Measurements from ENCODE around the gene XRCC3. TPM values are rescaled to one million over a fixed set of nuclear protein-coding genes. Genes with fewer than 3 reads are reported as not detected.

Gene XRCC3
- total RNA-seq, 1 experiment from 2014 or later = 31.5 TPM

DNA sequence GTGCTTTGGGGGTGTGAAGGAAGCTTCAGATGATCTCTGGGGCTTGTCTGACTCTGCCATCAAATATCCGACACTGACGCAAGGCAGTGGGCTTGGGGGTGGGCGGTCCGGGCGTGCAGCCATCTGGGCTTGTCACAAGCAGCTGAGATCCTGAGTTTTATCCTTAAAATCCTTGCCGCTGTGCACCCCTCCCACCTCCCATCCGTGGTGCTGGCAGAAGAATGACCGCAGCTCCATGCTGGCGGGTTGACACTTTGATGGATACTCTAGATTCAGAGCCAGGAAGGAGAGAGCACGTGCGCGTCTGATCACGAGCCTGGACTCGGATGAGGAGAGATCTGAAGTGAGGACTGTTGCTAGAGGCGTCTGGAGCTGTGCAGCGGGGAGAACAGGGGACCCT lies 3.3 kb upstream of the XRCC3 start:
- DNase-seq = no peak
- Histone ChIP-seq H3K36me3 (no peaks in the 10 kb centered on the region), H3K27me3 (no peaks in the 10 kb centered on the region), H3K9me3 (no peaks in the 10 kb centered on the region), H3K4me3 (no peak overlapping the region)

DNA sequence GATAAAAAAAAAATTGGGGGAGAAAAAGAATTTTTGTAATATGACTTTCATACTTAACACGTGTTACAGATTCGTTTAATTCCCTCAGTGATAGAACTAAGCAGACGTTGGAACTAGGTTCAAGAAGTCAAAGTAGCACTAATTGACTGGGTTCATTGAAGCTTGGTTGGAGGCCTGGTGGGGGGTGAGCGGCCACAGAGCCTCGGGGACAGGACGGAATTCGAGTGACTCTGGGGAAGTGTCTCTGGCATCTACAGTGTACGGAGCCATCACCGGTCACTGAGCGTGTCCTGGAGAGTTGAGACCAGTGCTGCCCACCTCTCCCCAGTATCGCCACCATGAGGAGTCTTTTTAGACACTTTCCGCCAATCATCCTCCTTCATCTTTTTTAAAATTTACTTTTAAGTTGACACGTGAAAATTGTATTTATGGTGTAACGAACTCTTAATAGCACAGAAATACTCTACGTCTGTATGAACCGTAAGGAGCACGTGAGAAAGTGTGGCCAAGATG lies 1.7 kb upstream of the XRCC3 start:
- Histone ChIP-seq H3K27me3 (no peaks in the 10 kb centered on the region), H3K9me3 (no peaks in the 10 kb centered on the region), H3K4me3 (peak overlapping the region; percentile 62), H3K36me3 (no peaks in the 10 kb centered on the region)
- no peak for DNase-seq

DNA sequence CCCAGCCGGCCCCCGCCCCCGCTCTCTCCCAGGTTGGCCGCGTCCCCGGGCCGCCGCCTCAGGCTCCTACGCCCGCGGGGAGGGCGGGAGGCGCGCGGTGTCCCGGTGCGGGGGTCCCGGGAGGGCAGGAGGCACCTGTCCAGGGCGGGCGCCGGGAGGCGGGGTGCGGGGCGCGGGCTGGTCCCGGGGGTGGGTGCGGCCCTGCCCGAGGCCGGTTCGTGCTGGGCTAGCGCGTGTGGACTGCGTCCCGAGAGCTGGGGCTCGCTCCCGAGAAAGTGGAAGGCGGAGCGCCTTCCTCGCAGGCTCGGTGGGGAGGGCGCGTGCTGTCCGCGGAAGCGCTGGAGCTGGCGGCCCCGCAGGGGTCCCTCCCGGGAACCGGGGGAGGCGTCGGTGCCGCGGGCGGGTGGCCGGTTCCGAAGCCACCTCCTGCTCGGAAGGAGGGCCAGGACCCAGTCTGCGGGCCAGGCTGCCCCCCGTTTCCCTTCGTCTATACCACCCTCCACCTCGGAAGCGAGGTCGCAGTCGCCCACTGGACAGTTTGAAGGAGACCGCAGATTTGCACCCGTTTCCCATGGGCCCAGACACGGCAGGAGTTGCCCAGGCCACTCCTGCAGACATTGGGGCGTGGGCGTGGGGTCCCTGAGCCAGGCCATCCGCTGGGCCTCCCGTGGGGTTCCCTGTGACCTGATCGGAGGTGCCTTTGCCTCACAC lies 995 bp upstream of the XRCC3 start:
- H3K36me3 ChIP-seq = no peaks in the 10 kb centered on the region
- no peaks in the 10 kb centered on the region for H3K9me3 ChIP-seq
- no peaks in the 10 kb centered on the region for H3K27me3 ChIP-seq
- DNase-seq = no peak
- peak overlapping the region; percentile 62 for H3K4me3 ChIP-seq

DNA sequence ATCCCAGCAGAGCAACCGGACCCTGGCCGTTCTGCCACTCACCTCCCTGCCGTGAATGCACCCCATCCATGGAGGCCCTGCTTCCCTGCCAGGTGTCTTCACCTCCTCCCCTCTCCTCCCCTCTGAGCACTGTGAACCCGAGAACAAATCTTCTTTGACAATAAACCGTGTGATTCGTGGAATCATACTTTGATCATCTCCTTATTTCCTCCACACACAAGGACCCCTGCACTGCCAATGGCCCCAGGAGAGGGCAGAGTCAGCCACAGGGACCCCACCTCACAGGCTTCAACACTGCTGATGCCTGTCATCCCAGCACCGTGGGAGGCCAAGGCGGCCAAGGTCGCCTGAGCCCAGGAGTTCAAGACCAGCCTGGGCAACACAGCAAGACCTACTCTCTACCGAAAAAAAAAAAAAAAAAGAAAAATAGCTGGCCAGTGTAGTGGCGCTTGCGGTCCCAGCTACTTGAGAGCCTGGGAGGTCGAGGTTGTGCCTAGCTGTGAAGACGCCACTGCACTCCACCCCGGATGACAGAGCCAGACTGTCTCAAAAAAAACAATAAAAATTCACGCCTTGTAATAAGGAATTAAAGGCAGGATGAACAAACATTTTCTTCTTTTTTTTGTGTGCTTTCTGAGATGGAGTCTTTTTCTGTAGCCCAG lies 1.1 kb downstream of the XRCC3 start:
- peak overlapping the region; percentile 64 for H3K4me3 ChIP-seq
- no peak for DNase-seq
- no peaks in the 10 kb centered on the region for H3K9me3 ChIP-seq
- H3K36me3 ChIP-seq = no peaks in the 10 kb centered on the region
- no peaks in the 10 kb centered on the region for H3K27me3 ChIP-seq

DNA sequence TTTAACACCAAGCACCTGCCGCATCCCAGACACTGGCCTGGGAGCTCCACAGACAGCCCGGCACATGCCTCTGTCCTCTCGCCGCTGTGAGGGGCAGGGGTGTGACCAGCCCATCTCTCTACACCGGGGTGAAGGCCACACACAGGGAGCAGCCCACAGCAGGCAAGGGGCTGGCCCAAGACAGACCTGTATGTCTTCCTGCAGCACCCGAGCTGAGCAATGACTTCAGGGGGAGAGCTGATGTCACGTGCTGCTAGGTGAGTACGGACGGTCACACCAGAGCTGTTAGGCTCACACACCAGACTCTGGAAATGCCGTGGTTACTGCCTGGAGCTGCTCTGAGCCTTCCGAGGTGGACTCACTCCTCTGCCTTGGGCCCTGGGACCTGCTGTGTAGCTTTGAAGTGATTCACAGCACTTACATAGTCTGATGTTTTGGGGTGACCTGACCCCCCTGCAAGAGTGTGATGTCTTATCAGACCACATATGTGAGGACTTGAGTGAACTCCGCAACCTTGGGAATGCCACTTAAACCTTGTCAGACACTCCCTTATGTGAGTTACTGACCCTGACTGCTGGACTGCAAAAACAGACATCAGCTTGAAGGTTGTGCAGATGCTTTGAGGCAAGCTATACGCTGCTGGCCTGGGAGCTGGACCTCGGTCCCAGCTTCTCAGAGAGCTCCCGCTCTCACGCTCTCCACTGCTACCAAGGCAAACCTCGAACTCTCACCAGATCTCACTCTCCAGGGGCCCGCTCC lies 1.8 kb downstream of the XRCC3 start:
- DNase-seq = no peak
- Histone ChIP-seq H3K4me3 (peak overlapping the region; percentile 64), H3K27me3 (no peaks in the 10 kb centered on the region), H3K9me3 (no peaks in the 10 kb centered on the region), H3K36me3 (no peaks in the 10 kb centered on the region)

DNA sequence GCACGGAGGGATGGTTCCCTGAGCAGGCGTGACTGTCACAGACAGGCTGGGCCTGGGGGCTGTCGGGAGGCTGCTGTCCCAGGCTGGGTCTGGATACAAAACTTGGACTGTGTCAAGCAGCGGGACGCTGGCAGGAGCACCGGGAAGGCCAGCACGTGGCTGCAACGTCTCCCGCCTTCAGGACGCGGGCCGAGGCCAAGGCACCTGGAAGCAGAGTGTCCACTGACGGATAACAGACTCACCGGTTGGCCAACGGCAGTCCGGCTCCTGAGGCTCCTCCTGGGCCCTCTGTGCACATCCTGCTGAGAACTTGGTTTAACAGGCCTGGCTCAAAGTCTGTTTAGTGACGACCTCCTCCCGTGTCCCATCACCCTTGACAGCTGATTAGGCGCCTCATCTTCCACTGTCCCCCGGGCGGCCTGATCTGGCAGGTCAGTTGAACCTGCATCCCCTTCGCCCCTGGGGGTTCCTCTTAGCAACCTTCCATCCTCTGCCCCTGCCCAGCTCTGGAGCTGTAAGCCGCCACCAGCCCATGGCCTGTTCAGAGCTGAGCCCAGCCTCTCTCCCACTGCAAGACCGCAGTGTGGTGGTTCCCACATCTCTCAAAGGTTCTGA lies 2.5 kb downstream of the XRCC3 start:
- Histone ChIP-seq H3K9me3 (no peaks in the 10 kb centered on the region), H3K36me3 (no peaks in the 10 kb centered on the region), H3K4me3 (no peak overlapping the region), H3K27me3 (no peaks in the 10 kb centered on the region)
- no peak for DNase-seq

DNA sequence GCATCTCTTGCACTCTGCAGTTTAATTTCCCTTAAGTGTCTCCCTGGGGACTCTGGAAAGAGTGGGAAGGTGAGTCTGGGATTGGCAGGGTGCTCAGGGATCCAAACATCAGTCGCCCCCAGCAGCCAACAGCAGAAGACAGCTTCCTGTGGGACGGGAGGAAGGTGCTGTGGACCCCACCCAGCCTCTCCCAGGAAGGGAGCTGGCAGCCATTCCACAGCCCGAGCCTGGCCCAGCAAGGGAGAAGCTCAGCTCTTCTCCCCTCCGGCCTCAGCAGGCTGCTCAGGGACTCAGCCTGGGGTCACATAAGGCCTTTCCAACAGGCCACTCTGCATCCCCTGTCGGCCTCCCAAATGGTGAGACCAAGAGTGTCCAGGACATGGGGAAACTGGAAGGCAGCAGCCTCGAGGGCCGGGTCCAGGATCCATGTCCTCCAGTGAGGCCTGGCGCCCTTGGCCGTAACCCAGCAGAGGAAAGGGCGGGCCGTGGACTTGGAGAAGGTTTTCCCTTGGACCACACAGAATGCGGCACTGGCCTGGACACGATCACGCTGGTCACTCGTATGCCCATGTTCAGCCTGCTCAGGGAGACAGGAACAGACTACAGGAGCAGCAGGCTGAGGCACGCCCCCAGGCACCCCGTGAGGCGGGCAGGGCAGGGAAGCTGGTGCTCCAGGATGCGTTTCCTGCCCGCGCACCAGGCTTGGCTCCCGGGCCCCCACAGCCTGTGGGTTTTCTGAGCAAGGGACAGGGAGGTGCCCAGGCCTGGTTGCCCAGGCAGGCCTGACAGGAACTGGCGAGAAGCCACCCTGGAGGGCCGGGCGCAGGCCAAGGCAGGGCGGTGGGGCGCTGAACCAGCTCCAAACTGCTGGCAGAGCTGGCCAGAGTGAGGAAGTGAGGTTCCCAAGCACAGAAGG lies 3.5 kb downstream of the XRCC3 start:
- no peaks in the 10 kb centered on the region for H3K9me3 ChIP-seq
- H3K4me3 ChIP-seq = no peak overlapping the region
- no peaks in the 10 kb centered on the region for H3K27me3 ChIP-seq
- no peaks in the 10 kb centered on the region for H3K36me3 ChIP-seq
- DNase-seq = peak; percentile 95

DNA sequence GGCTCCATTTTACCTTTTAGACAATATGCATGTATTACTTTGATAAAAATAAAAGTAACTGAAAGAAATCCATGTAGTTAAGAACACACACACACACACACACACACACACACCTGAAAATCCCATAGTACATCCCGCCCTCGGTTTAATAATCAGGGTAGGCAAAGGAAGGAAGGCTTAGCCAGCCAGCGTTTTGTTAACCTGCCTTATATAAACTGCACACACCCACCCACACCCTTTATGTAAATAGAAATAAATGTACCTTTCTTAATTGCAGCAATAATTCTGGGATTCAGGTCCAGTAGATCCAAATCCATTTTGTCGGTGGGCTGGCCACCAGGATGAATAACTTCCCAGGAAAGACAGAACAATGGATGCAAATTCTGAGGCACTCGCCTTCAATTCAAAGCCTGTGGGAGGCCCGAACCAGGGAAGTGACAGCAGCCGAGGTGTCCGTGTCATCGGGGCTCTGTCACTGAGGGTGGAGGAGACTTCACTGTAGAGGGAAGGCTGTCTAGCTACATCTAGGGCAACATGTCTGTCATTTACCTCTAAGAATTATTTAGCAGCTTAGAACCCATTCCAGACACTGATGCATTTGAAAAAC lies 4.4 kb downstream of the XRCC3 start:
- H3K27me3 ChIP-seq = no peaks in the 10 kb centered on the region
- H3K9me3 ChIP-seq = no peaks in the 10 kb centered on the region
- DNase-seq = no peak
- H3K36me3 ChIP-seq = no peaks in the 10 kb centered on the region
- H3K4me3 ChIP-seq = no peak overlapping the region

DNA sequence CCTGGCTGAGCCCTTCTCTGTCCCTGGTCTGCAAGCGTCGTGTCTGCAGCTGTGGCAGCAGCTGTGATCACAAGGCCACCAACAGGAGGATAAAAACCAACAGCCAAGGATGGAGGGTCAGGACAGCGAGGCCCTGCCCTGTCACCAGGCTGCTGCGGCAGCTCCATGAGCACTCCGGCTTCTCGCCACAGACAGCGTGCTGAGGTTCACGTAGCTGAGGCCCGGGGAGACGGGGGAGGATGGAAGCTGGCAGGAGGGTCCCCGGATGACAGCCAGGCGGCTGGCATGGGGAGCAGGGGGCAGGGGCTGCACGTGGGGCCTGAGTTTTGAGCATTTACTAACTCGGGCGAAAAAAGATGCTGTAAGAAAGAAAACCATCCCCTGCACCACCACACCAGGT lies 5.4 kb downstream of the XRCC3 start:
- no peak for DNase-seq
- H3K36me3 ChIP-seq = no peaks in the 10 kb centered on the region; the same call in 1 of the 2 replicates
- H3K4me3 ChIP-seq = no peak overlapping the region
- H3K27me3 ChIP-seq = no peaks in the 10 kb centered on the region
- H3K9me3 ChIP-seq = no peaks in the 10 kb centered on the region

DNA sequence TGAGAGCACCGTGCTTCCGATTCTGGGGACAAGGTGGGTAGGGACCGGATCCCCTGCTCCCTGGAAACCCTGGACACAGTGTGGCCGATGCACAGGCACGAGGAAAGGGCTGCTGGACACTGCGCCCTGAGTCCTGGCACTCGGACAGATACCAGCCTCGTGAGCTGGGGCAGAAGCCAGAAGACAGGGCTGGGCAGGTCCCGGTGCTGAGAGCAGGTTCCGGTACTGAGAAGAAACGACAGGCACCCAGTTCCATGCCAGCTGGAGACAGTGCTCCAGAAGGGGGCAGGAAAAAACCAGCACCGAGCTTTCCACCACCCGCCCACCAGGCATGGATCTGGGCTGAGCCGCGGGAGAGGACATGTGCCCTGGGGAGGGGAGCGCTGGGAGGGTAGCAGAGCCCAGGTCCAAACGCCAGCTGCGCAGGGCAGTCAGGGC lies 6.5 kb downstream of the XRCC3 start:
- no peak for DNase-seq
- H3K36me3 ChIP-seq = no peaks in the 10 kb centered on the region; the same call in 1 of the 2 replicates
- H3K9me3 ChIP-seq = no peaks in the 10 kb centered on the region
- no peaks in the 10 kb centered on the region for H3K27me3 ChIP-seq
- no peak overlapping the region for H3K4me3 ChIP-seq

DNA sequence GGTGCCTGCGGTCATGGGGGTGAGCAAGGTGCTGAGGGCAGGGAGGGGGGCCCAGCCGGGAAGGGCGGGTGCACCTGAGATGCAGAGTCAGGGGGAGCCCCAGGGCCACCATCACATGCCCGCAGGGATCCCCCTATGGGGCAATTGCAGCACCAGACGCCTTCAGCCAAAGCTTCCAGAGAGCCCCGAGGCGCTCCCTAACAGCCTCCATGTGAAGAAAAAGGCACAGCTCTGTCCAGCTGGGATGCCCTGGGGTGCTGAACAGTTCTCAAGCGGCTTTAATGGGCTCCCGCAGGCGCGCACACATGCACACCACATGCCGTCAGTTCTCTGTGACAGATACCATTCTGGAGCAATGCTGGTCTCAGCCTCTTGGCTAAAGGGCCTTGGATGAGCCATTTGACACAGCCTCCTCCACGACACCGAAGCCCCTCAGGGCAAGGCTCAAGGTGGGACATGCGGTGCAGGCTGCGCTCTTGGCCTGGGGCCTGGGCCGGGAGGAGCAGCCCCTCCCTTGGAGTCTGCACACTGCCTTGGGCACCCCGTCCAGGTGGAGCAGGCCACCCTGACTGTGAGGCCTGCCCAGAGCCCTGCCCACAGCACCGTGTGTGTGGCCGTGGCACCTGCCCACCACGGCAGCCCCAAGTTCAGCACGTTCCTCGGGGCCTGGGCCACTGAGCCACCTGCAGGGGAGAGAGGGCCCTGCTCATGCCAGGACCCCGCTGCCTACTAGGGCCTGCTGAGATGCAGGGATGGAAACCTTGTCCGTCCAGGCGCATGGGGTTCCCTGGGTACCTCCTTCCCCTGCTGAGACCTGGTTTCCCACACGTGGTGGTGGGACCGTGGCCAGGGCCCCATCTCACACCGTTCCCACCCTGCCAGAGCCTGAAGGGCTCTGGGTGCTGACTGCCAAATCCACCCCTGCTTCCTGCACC lies 7.7 kb downstream of the XRCC3 start:
- Histone ChIP-seq H3K36me3 (peaks cover 2% of the 10 kb centered on the region; the same call in 1 of the 2 replicates), H3K27me3 (no peaks in the 10 kb centered on the region), H3K9me3 (no peaks in the 10 kb centered on the region), H3K4me3 (no peak overlapping the region)
- DNase-seq = no peak

DNA sequence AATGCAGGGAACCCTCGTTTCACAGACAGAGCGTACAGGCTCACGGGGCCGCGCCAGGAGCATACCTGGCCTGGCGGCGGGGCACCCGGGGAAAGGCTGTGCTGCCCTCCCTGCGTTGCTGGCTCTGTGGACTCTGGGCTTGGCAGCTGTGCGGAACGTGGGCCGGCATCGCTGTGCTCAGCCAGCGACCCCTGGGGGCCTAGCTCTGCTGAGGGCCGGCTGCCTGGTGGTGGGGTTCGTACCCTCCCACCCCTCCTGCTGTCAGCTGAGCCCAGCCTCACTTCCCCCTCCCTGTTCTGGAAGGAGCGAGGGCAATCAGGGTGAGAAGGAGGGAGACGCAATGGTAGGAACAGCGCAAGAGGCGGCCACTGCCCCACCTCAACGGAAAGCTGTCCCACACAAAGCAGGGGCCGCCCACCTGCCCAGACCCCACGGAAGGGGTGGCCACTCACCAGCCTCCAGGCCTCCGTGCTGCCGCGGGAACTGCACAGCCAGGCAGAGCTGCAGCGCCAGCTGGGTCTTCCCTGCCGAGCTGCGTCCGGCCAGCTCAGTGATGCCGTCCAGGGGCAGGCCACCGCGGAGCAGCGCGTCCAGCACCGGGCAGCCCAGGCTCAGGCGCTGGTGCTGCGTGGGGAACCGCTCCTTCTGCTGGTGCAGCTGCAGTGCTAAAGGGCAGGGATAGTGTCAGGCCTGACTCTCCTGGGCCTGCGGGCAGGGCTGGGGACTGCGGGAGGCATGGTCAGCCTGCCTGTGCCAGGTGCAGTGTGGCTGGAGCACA lies 8.5 kb downstream of the XRCC3 start:
- Histone ChIP-seq H3K27me3 (no peaks in the 10 kb centered on the region), H3K9me3 (no peaks in the 10 kb centered on the region), H3K4me3 (no peak overlapping the region), H3K36me3 (peaks cover 2% of the 10 kb centered on the region; the same call in 1 of the 2 replicates)
- DNase-seq = no peak

DNA sequence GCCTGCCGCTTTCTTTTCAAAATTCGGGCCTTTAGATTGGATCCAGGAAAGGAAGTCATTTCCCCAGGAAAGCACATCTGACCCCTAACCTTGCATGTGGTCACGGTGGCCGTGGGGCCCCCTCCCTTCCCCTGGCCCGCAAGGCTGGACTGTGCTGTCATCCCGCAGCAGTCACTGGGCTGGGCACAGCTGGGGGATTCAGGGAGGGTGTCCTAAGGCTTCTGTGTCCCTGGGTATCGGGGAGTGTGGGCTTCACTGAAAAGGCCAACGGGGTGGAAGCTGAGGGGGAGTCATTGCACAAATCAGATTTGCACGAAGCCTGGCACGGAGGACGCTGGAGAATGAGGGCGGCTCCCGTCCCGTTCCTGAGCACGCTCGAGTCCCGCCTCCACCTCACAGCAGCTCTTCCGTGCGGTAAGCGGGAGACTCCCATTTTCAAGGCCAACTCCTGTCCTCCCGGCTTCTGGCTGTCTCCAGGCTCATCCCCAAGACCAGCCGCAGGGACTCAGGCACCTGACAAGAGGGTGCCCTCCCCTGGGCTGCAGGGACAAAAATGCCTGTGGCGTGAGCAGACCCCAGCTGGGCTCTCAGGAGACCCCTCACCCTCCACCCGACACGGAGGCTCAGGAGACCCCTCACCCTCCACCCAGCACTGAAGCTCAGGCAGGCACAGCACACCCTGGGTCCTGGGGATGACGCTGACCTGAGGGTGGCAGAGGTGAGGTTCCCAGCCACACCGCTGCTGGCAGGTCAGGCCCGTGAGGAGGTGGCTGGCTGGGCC lies 9.6 kb downstream of the XRCC3 start:
- Histone ChIP-seq H3K36me3 (peaks cover 2% of the 10 kb centered on the region; the same call in 1 of the 2 replicates), H3K27me3 (no peaks in the 10 kb centered on the region), H3K9me3 (no peaks in the 10 kb centered on the region), H3K4me3 (no peak overlapping the region)
- DNase-seq = no peak
